SK-N-SH (cell line): ENCODE results near the gene NTSR2. TPM values are rescaled to one million over a fixed set of nuclear protein-coding genes. Genes with fewer than 3 reads are reported as not detected.

Experiments
- CTCF ChIA-PET: fragments of 300-600, 350-600 bp; formaldehyde crosslinking; extraction: SDS; loops from one replicate; lab custom pipeline; 2021; lab: Yijun Ruan, JAX
- POLR2A ChIA-PET: fragments of 350-600 bp; sonication (Branson Sonifier 250); formaldehyde crosslinking; extraction: SDS; loops from one replicate; lab custom pipeline; 2020; ENCODE audit warnings: antibody characterized with exemption, inconsistent platforms; lab: Yijun Ruan, JAX
- DNase-seq: peaks from one replicate; pipeline ENCODE4 v3.0.0; 2012
- H2AFZ ChIP-seq: fragments of 200-600 bp; sonication (generic); 2 replicates; pipeline ENCODE4 v1.8.1; 2016; ENCODE audit warnings: antibody characterized with exemption, mild to moderate bottlenecking, low read depth
- H3F3A ChIP-seq: fragments of 200-600 bp; sonication (generic); replicated peaks from 2 replicates; pipeline ENCODE3; 2016; ENCODE audit warnings: antibody characterized with exemption, mild to moderate bottlenecking; ENCODE audit not compliant: insufficient read depth
- H3K27ac ChIP-seq, 2 experiments: fragments of 200-500 bp in 1 of 2; fragments of 200-600 bp in 1 of 2; sonication (Bioruptor generic) in 1 of 2; sonication (generic), shearing (Covaris generic) in 1 of 2; 2 replicates each; pipeline versions ENCODE4 v1.5.1 to v1.6.1; 2014 to 2016; ENCODE audit warnings: low read depth in 2 of 2, inconsistent platforms in 1 of 2, low read length in 1 of 2, mild to moderate bottlenecking in 1 of 2, mixed read lengths in 1 of 2
- H3K27me3 ChIP-seq: fragments of 200-600 bp; sonication (generic), shearing (Covaris generic); 2 replicates; pipeline ENCODE4 v1.6.1; 2016; ENCODE audit warnings: mixed run types; ENCODE audit not compliant: insufficient read depth
- H3K36me3 ChIP-seq, 2 experiments: fragments of 200-500 bp in 1 of 2; fragments of 200-600 bp in 1 of 2; sonication (Bioruptor generic) in 1 of 2; sonication (generic) in 1 of 2; replicated peaks in 1 of 2; 2 replicates each; pipeline versions ENCODE3 to v1.5.1; 2014 to 2016; ENCODE audit warnings: low read length in 1 of 2, mild to moderate bottlenecking in 1 of 2; ENCODE audit not compliant: insufficient read depth in 2 of 2, control insufficient read depth in 1 of 2
- H3K4me1 ChIP-seq, 2 experiments: fragments of 200-500 bp in 1 of 2; fragments of 200-600 bp in 1 of 2; sonication (Bioruptor generic) in 1 of 2; sonication (generic), shearing (Covaris generic) in 1 of 2; 2 replicates each; pipeline versions ENCODE4 v1.5.1 to v1.6.1; 2014 to 2016; ENCODE audit warnings: low read depth in 1 of 2, low read length in 1 of 2, mixed run types in 1 of 2; ENCODE audit not compliant: insufficient read depth in 2 of 2, control insufficient read depth in 1 of 2
- H3K4me2 ChIP-seq: fragments of 200-600 bp; sonication (generic), shearing (Covaris generic); 2 replicates; pipeline ENCODE4 v1.6.1; 2017; ENCODE audit warnings: mixed run types
- H3K4me3 ChIP-seq, 2 experiments: fragments of 200-500 bp in 1 of 2; fragments of 200-600 bp in 1 of 2; sonication (Bioruptor generic) in 1 of 2; sonication (generic), shearing (Covaris generic) in 1 of 2; 2 replicates each; pipeline versions ENCODE4 v1.5.1 to v1.8.1; 2014 to 2016; ENCODE audit warnings: low read depth in 2 of 2, inconsistent platforms in 1 of 2, low read length in 1 of 2, mild to moderate bottlenecking in 1 of 2, mixed read lengths in 1 of 2, moderate library complexity in 1 of 2
- H3K79me2 ChIP-seq: fragments of 200-600 bp; sonication (generic); 2 replicates; pipeline ENCODE4 v1.8.1; 2017; ENCODE audit warnings: mild to moderate bottlenecking; ENCODE audit not compliant: insufficient read depth
- H3K9ac ChIP-seq: fragments of 200-600 bp; sonication (generic); 2 replicates; pipeline ENCODE4 v1.6.1; 2017; ENCODE audit warnings: mixed run types
- H3K9me2 ChIP-seq: fragments of 200-600 bp; sonication (generic); 2 replicates; pipeline ENCODE4 v1.6.1; 2017; ENCODE audit warnings: mixed run types
- H3K9me3 ChIP-seq: fragments of 200-600 bp; sonication (generic); 2 replicates; pipeline ENCODE4 v1.6.1; 2017; ENCODE audit warnings: mixed run types, mild to moderate bottlenecking, moderate library complexity
- H4K20me1 ChIP-seq: fragments of 200-600 bp; sonication (generic); 2 replicates; pipeline ENCODE4 v1.6.1; 2017; ENCODE audit warnings: mild to moderate bottlenecking, mixed run types; ENCODE audit not compliant: insufficient read depth
- CHD2 ChIP-seq: fragments of 150-350 bp; IDR thresholded peaks from 2 replicates; pipeline ENCODE4 v1.6.1; 2018; ENCODE audit warnings: low read length; ENCODE audit not compliant: partially characterized antibody
- EP300 ChIP-seq, 2 experiments: IDR thresholded peaks; 2 replicates each; pipeline versions ENCODE4 v1.4.0 to v1.6.1; 2012; ENCODE audit warnings: borderline replicate concordance in 1 of 2, low read depth in 1 of 2, low read length in 1 of 2
- FOXJ3 ChIP-seq: sonication (generic); formaldehyde crosslinking; IDR thresholded peaks from 2 replicates; pipeline ENCODE4 v1.5.1; 2020; ENCODE audit warnings: mild to moderate bottlenecking, missing genetic modification reagents
- GABPA ChIP-seq: IDR thresholded peaks from 2 replicates; pipeline ENCODE4 v1.4.0; 2012; ENCODE audit warnings: low read depth, mild to moderate bottlenecking
- JUND ChIP-seq: IDR thresholded peaks from 2 replicates; pipeline ENCODE4 v1.4.0; 2012
- NRF1 ChIP-seq: IDR thresholded peaks from 2 replicates; pipeline ENCODE4 v1.6.1; 2012; ENCODE audit warnings: low read depth, mild to moderate bottlenecking, low read length
- POLR2AphosphoS5 ChIP-seq: IDR thresholded peaks from 2 replicates; pipeline ENCODE4 v1.6.1; 2012; ENCODE audit warnings: low read depth, low read length
- RAD21 ChIP-seq: IDR thresholded peaks from 2 replicates; pipeline ENCODE4 v1.6.1; 2012; ENCODE audit warnings: mild to moderate bottlenecking, low read length
- RCOR1 ChIP-seq: fragments of 150-350 bp; IDR thresholded peaks from 2 replicates; pipeline ENCODE4 v1.6.1; 2017; ENCODE audit warnings: antibody characterized with exemption, low read length
- RXRA ChIP-seq: IDR thresholded peaks from 2 replicates; pipeline ENCODE4 v1.4.0; 2012; ENCODE audit warnings: low read depth, mild to moderate bottlenecking, borderline replicate concordance
- SIN3A ChIP-seq: IDR thresholded peaks from 2 replicates; pipeline ENCODE4 v1.6.1; 2012; ENCODE audit warnings: low read depth, mild to moderate bottlenecking, low read length, moderate library complexity, borderline replicate concordance
- SMC3 ChIP-seq: IDR thresholded peaks from 2 replicates; pipeline ENCODE4 v1.6.1; 2012; ENCODE audit warnings: low read depth, low read length, improper control_type of control experiment
- TAF1 ChIP-seq: IDR thresholded peaks from 2 replicates; pipeline ENCODE4 v1.6.1; 2012; ENCODE audit warnings: low read depth, mild to moderate bottlenecking, low read length, moderate library complexity, borderline replicate concordance
- TCF12 ChIP-seq: IDR thresholded peaks from 2 replicates; pipeline ENCODE4 v1.4.0; 2012
- WGBS: methylation state at CpG from one replicate; pipeline ENCODE4 v1.1.6; 2017; ENCODE audit warnings: low lambda C conversion rate; 5-methylcytosine and 5-hydroxymethylcytosine counted together
- polyA plus RNA-seq, 3 experiments: library from polyadenylated mRNA; depleted of rRNA; stranded (reverse); fragments of >200 nt; gene quantifications; 2 replicates each; pipeline ENCODE4 v1.2.3, GENCODE V29; 2012
- TF ChIP-seq, protein P1 (sequence below): IDR thresholded peaks from 2 replicates; pipeline ENCODE4 v1.4.0; 2012; ENCODE audit warnings: low read depth, borderline replicate concordance
- TF ChIP-seq, protein P2 (sequence below): fragments of 200-600 bp; sonication (generic); IDR thresholded peaks from 2 replicates; pipeline ENCODE4 v1.6.1; 2017; ENCODE audit warnings: antibody characterized with exemption, mild to moderate bottlenecking, moderate library complexity
- TF ChIP-seq, protein P3 (sequence below): fragments of 150-350 bp; IDR thresholded peaks from 2 replicates; pipeline ENCODE4 v1.6.1; 2016; ENCODE audit warnings: mild to moderate bottlenecking, low read depth, low read length

Gene NTSR2
- polyA plus RNA-seq, 1 of the 3 experiments (the other 2 are of a cell fraction) = not detected

DNA sequence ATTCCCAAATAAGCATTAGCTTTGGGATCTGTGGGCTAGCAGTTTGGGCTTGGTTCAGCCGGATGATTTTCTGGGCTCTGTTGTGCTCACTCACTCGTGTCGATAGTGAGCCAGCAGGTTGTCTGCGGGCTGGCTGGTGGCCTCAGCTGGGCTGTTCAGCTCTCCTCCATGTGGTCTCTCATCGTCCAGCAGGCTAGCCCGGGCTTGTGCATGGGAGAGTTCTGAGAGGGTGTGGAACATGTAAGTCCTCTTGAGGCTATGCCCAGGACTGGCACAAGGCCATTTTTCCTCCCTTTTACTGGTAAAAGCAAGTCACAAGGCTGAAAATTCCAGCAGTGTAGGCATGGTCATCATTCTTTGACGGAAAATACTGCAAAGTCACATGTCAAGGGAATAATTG, 38.5 kb downstream of the NTSR2 start:
- WGBS = 84% methylated on average over 7 of the region's 7 CpGs
- Histone ChIP-seq H3K9ac (no peak overlapping the region), H2AFZ (no peak overlapping the region), H3K4me2 (no peak overlapping the region), H3K4me3 (no peak overlapping the region), H3K27ac (no peak overlapping the region; a peak in 1 of 4 replicates), H3K27me3 (no peaks in the 10 kb centered on the region), H3K9me2 (no peaks in the 10 kb centered on the region), H3K79me2 (no peaks in the 10 kb centered on the region), H4K20me1 (no peaks in the 10 kb centered on the region), H3K9me3 (no peaks in the 10 kb centered on the region), H3K36me3 (peaks cover 0 to 15% of the 10 kb centered on the region in 2 experiments), H3K4me1 (peaks cover 0 to 4% of the 10 kb centered on the region in 2 experiments; a peak in 1 of 4 replicates), H3F3A (no peaks in the 10 kb centered on the region)
- DNase-seq = no peak
- TF ChIP-seq EP300 (IDR thresholded peaks at IDR 0.05; ENCODE audit: borderline replicate concordance in 1 of 2, low read depth in 1 of 2, low read length in 1 of 2) (no peak), RCOR1 (no peak), RAD21 (no peak), FOXJ3 (CRISPR knock-in tag) (no peak), SIN3A (no peak), JUND (no peak), RXRA (no peak)
- TF ChIP-seq, protein P1, sequence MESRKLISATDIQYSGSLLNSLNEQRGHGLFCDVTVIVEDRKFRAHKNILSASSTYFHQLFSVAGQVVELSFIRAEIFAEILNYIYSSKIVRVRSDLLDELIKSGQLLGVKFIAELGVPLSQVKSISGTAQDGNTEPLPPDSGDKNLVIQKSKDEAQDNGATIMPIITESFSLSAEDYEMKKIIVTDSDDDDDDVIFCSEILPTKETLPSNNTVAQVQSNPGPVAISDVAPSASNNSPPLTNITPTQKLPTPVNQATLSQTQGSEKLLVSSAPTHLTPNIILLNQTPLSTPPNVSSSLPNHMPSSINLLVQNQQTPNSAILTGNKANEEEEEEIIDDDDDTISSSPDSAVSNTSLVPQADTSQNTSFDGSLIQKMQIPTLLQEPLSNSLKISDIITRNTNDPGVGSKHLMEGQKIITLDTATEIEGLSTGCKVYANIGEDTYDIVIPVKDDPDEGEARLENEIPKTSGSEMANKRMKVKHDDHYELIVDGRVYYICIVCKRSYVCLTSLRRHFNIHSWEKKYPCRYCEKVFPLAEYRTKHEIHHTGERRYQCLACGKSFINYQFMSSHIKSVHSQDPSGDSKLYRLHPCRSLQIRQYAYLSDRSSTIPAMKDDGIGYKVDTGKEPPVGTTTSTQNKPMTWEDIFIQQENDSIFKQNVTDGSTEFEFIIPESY = no peak
- POLR2A ChIA-PET = no interaction called here
- CTCF ChIA-PET = interaction anchor here (0.5 to 2.9 kb wide), 4 partner anchors 12 to 181 kb away, joined by 3 to 8 read pairs (median 6); no protein-coding TSS in a partner anchor

DNA sequence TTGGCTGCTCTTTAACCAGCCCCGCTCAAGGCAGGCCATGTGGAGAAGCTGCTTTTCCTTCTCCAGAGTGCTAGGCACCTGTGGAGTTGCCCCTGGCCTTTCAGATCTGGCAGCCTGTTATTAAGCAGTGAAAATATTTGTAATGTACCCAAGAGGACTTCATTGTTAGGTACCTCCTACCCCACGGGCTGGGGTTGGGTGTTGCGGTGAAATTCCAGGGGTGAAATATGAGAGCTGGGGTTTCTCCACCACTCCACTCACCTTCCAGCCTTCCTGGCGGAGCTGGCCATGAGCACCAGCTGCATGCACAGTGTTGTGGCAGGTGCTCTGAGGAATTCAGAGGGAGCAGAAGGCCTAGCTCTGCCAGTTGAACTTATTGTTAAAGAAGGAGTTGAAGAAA, 39.1 kb downstream of the NTSR2 start:
- H3K9me2 ChIP-seq = no peaks in the 10 kb centered on the region
- H3K9ac ChIP-seq = no peak overlapping the region
- H3K4me1 ChIP-seq = peaks cover 0 to 4% of the 10 kb centered on the region in 2 experiments; a peak in 1 of 4 replicates
- H3K4me2 ChIP-seq = no peak overlapping the region
- no peaks in the 10 kb centered on the region for H3K27me3 ChIP-seq
- CTCF ChIA-PET = interaction anchor here (1.0 to 2.9 kb wide), 6 partner anchors 12 to 65 kb away, joined by 3 to 8 read pairs (median 5); no protein-coding TSS in a partner anchor
- WGBS = 77% methylated on average over 4 of the region's 4 CpGs
- POLR2A ChIA-PET = no interaction called here
- peaks cover 0 to 15% of the 10 kb centered on the region in 2 experiments for H3K36me3 ChIP-seq
- no peaks in the 10 kb centered on the region for H3K79me2 ChIP-seq
- no peaks in the 10 kb centered on the region for H4K20me1 ChIP-seq
- DNase-seq = no peak
- TF ChIP-seq TCF12 = no peak
- no peak for TF ChIP-seq CHD2
- no peak overlapping the region for H2AFZ ChIP-seq
- no peaks in the 10 kb centered on the region for H3F3A ChIP-seq
- H3K27ac ChIP-seq = no peak overlapping the region
- H3K9me3 ChIP-seq = no peaks in the 10 kb centered on the region
- no peak overlapping the region for H3K4me3 ChIP-seq

DNA sequence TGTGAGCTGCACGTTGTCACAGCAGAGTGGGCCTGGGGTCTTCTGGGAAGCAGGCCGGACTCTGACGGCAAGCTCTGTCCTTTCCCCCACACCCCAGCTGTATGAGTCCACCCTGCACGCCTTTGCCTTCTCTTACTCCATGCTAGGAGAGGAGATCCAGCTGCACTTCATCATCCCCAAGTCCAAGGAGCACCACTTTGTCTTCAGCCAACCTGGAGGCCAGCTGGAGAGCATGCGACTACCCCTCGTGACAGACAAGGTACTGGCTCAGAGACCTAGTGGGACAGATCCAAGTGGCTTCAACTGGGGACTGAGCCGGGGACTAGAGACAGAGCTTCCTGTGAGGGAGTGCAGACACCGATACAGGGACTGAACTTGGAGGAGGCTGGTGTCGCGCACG, 40.1 kb downstream of the NTSR2 start:
- POLR2A ChIA-PET = no interaction called here
- 79% methylated on average over 11 of the region's 11 CpGs for WGBS
- TF ChIP-seq SMC3 (no peak), CHD2 (no peak), NRF1 (no peak), TAF1 (no peak), SIN3A (no peak), EP300 (IDR thresholded peaks at IDR 0.05; ENCODE audit: borderline replicate concordance in 1 of 2, low read depth in 1 of 2, low read length in 1 of 2) (no peak), FOXJ3 (CRISPR knock-in tag) (no peak), GABPA (no peak), RCOR1 (no peak), RAD21 (no peak), POLR2AphosphoS5 (no peak)
- TF ChIP-seq, protein P2, sequence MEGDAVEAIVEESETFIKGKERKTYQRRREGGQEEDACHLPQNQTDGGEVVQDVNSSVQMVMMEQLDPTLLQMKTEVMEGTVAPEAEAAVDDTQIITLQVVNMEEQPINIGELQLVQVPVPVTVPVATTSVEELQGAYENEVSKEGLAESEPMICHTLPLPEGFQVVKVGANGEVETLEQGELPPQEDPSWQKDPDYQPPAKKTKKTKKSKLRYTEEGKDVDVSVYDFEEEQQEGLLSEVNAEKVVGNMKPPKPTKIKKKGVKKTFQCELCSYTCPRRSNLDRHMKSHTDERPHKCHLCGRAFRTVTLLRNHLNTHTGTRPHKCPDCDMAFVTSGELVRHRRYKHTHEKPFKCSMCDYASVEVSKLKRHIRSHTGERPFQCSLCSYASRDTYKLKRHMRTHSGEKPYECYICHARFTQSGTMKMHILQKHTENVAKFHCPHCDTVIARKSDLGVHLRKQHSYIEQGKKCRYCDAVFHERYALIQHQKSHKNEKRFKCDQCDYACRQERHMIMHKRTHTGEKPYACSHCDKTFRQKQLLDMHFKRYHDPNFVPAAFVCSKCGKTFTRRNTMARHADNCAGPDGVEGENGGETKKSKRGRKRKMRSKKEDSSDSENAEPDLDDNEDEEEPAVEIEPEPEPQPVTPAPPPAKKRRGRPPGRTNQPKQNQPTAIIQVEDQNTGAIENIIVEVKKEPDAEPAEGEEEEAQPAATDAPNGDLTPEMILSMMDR = no peak
- TF ChIP-seq, protein P3, sequence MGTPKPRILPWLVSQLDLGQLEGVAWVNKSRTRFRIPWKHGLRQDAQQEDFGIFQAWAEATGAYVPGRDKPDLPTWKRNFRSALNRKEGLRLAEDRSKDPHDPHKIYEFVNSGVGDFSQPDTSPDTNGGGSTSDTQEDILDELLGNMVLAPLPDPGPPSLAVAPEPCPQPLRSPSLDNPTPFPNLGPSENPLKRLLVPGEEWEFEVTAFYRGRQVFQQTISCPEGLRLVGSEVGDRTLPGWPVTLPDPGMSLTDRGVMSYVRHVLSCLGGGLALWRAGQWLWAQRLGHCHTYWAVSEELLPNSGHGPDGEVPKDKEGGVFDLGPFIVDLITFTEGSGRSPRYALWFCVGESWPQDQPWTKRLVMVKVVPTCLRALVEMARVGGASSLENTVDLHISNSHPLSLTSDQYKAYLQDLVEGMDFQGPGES = no peak

More for the DNA sequence above, 40.1 kb downstream of the NTSR2 start:
- H3K27ac ChIP-seq = no peak overlapping the region
- no peaks in the 10 kb centered on the region for H3K79me2 ChIP-seq
- CTCF ChIA-PET = interaction anchor here (1.0 to 2.9 kb wide), 8 partner anchors 11 to 497 kb away, joined by 3 to 7 read pairs (median 5); a partner anchor contains a TSS
- no peak overlapping the region for H3K9ac ChIP-seq
- H3K27me3 ChIP-seq = no peaks in the 10 kb centered on the region
- H3K4me3 ChIP-seq = no peak overlapping the region
- no peaks in the 10 kb centered on the region for H4K20me1 ChIP-seq
- H3K9me2 ChIP-seq = no peaks in the 10 kb centered on the region
- H3K4me2 ChIP-seq = no peak overlapping the region
- peaks cover 0 to 19% of the 10 kb centered on the region in 2 experiments for H3K36me3 ChIP-seq
- no peak overlapping the region for H2AFZ ChIP-seq
- H3F3A ChIP-seq = no peaks in the 10 kb centered on the region
- DNase-seq = no peak
- peaks cover 0 to 4% of the 10 kb centered on the region in 2 experiments; a peak in 1 of 4 replicates for H3K4me1 ChIP-seq
- H3K9me3 ChIP-seq = no peaks in the 10 kb centered on the region
